Liver (tissue), 9 donors: Measurements from ENCODE around the gene RYR3. TPM values are rescaled to one million over a fixed set of nuclear protein-coding genes. Genes with fewer than 3 reads are reported as not detected.

Source experiments
- DNase-seq: peaks from one replicate; pipeline ENCODE4 v3.0.0-alpha.2; 2017; ENCODE audit warnings: low spot score
- H3K27ac ChIP-seq, 2 donors: one replicate each; pipeline ENCODE4 v1.7.0; 2013; ENCODE audit warnings: inconsistent platforms in 2 of 2, low read length in 2 of 2, control low read depth in 1 of 2, low read depth in 1 of 2, mild to moderate bottlenecking in 1 of 2
- H3K27me3 ChIP-seq, 4 donors: one replicate each; pipeline versions ENCODE4 v1.6.1 to v1.7.0; 2013; ENCODE audit warnings: low read length in 3 of 4, inconsistent platforms in 1 of 4, mild to moderate bottlenecking in 1 of 4, moderate library complexity in 1 of 4; ENCODE audit not compliant: control insufficient read depth in 4 of 4, insufficient read depth in 4 of 4
- H3K36me3 ChIP-seq, 4 donors: one replicate each; pipeline versions ENCODE4 v1.6.1 to v1.7.0; 2013; ENCODE audit warnings: low read length in 3 of 4, mild to moderate bottlenecking in 3 of 4, low read depth in 1 of 4, moderate library complexity in 1 of 4; ENCODE audit not compliant: control insufficient read depth in 4 of 4, insufficient read depth in 3 of 4
- H3K4me1 ChIP-seq, 4 donors: one replicate each; pipeline versions ENCODE4 v1.6.1 to v1.7.0; 2013; ENCODE audit warnings: low read length in 3 of 4, mild to moderate bottlenecking in 3 of 4, moderate library complexity in 1 of 4; ENCODE audit not compliant: control insufficient read depth in 4 of 4, insufficient read depth in 4 of 4
- H3K4me3 ChIP-seq, 3 donors: one replicate each; pipeline versions ENCODE4 v1.6.1 to v1.7.0; 2013; ENCODE audit warnings: low read length in 3 of 3, control low read depth in 1 of 3, low read depth in 1 of 3, mild to moderate bottlenecking in 1 of 3
- H3K9ac ChIP-seq, 2 donors: one replicate each; pipeline ENCODE4 v1.7.0; 2013; ENCODE audit warnings: low read length in 2 of 2, mild to moderate bottlenecking in 2 of 2, moderate library complexity in 2 of 2, control low read depth in 1 of 2, low read depth in 1 of 2
- H3K9me3 ChIP-seq, 4 donors: one replicate each; pipeline versions ENCODE4 v1.6.1 to v1.7.0; 2013; ENCODE audit warnings: low read length in 3 of 4; ENCODE audit not compliant: control insufficient read depth in 4 of 4
- ATF3 ChIP-seq: IDR thresholded peaks from 2 replicates; pipeline ENCODE4 v1.6.1; 2016; ENCODE audit warnings: antibody characterized with exemption
- CTCF ChIP-seq: fragments of 150-350 bp; IDR thresholded peaks from 2 replicates; pipeline ENCODE4 v1.5.1; 2017; ENCODE audit warnings: improper control_type of control experiment, low read depth, low read length; ENCODE audit not compliant: missing input control
- EGR1 ChIP-seq, 2 donors: IDR thresholded peaks; 2 replicates each; pipeline ENCODE4 v1.6.1; 2016 to 2018; ENCODE audit warnings: antibody characterized with exemption in 2 of 2, low read depth in 2 of 2
- FOXA1 ChIP-seq: IDR thresholded peaks from 2 replicates; pipeline ENCODE4 v1.6.1; 2016; ENCODE audit warnings: antibody characterized with exemption
- FOXA2 ChIP-seq: IDR thresholded peaks from 2 replicates; pipeline ENCODE4 v1.6.1; 2016; ENCODE audit warnings: antibody characterized with exemption
- GABPA ChIP-seq, 2 donors: IDR thresholded peaks in 1 of 2; conservative IDR thresholded peaks in 1 of 2; 2 replicates each; pipeline ENCODE4 v1.6.1; 2016; ENCODE audit warnings: antibody characterized with exemption in 2 of 2, mild to moderate bottlenecking in 1 of 2, moderate library complexity in 1 of 2
- HNF4A ChIP-seq, 2 donors: conservative IDR thresholded peaks; 2 replicates each; pipeline ENCODE4 v1.6.1; 2016; ENCODE audit warnings: antibody characterized with exemption in 2 of 2, mild to moderate bottlenecking in 2 of 2
- HNF4G ChIP-seq: IDR thresholded peaks from 2 replicates; pipeline ENCODE4 v1.6.1; 2016; ENCODE audit warnings: antibody characterized with exemption
- JUND ChIP-seq, 2 donors: IDR thresholded peaks; 2 replicates each; pipeline ENCODE4 v1.6.1; 2016; ENCODE audit warnings: antibody characterized with exemption in 2 of 2
- MAX ChIP-seq: IDR thresholded peaks from 2 replicates; pipeline ENCODE4 v1.6.1; 2016; ENCODE audit warnings: antibody characterized with exemption
- NR2F2 ChIP-seq: IDR thresholded peaks from 2 replicates; pipeline ENCODE4 v1.6.1; 2016; ENCODE audit warnings: antibody characterized with exemption
- REST ChIP-seq: IDR thresholded peaks from 2 replicates; pipeline ENCODE4 v1.6.1; 2016; ENCODE audit warnings: antibody characterized with exemption, mild to moderate bottlenecking
- RXRA ChIP-seq, 2 donors: IDR thresholded peaks; 2 replicates each; pipeline ENCODE4 v1.6.1; 2017 to 2018; ENCODE audit warnings: antibody characterized with exemption in 2 of 2, mild to moderate bottlenecking in 1 of 2
- SP1 ChIP-seq: IDR thresholded peaks from 2 replicates; pipeline ENCODE4 v1.6.1; 2018; ENCODE audit warnings: antibody characterized with exemption, mild to moderate bottlenecking
- ZBTB33 ChIP-seq: IDR thresholded peaks from 2 replicates; pipeline ENCODE4 v1.6.1; 2016; ENCODE audit warnings: antibody characterized with exemption
- WGBS: extraction: QIAGEN DNeasy Blood & Tissue Kit; methylation state at CpG from one replicate; pipeline ENCODE4 v1.1.7; 2013; 5-methylcytosine and 5-hydroxymethylcytosine counted together
- polyA plus RNA-seq, 2 donors: library from polyadenylated mRNA; stranded (reverse) in 1 of 2; unstranded in 1 of 2; fragments of 200-250 nt in 1 of 2; fragments of >200 nt in 1 of 2; fragmentation: Nextera tagmentation in 1 of 2; extraction: Ambion mirVana in 1 of 2; gene quantifications; one replicate each; pipeline versions ENCODE4 v1.2.1 to v1.2.3, GENCODE V29; 2013 to 2015
- total RNA-seq, 2 donors: library from RNA; depleted of rRNA; stranded (reverse); fragments of >200 nt; gene quantifications; one replicate each; pipeline ENCODE4 v1.2.3, GENCODE V29; 2014
- donor health status: healthy.
- donor health status: healthy.
- donor health status: healthy.
- donor health status: healthy.
- donor health status: healthy.

The RYR3 gene
- total and polyA plus RNA-seq, 4 donors: 0.01 to 1.1 (median 0.22) TPM

- 73% methylated on average over 5 of the region's 5 CpGs for WGBS
- no peaks in the 10 kb centered on the region for H3K4me1 ChIP-seq
- H3K36me3 ChIP-seq: no peaks in the 10 kb centered on the region
- H3K9me3 ChIP-seq: no peaks in the 10 kb centered on the region
- peaks cover 0 to 8% (median 0%) of the 10 kb centered on the region in 4 donors for H3K27me3 ChIP-seq
- no peak overlapping the region for H3K9ac ChIP-seq
- no peak for DNase-seq
- H3K27ac ChIP-seq: no peak overlapping the region
- no peak for TF ChIP-seq HNF4A (conservative IDR thresholded peaks at IDR 0.05)
- TF ChIP-seq SP1: no peak
- no peak for TF ChIP-seq CTCF
- no peak for TF ChIP-seq ATF3
- no peak for TF ChIP-seq GABPA (IDR thresholded peaks at IDR 0.05 in 1 of 2, conservative IDR thresholded peaks at IDR 0.05 in 1 of 2)
- no peak for TF ChIP-seq FOXA1
- TF ChIP-seq JUND (IDR thresholded peaks at IDR 0.05): no peak
- no peak overlapping the region for H3K4me3 ChIP-seq
Measured at GRCh38 chr15:33618350-33618749, 307.6 kb downstream of the RYR3 start.

- H3K36me3 ChIP-seq: no peaks in the 10 kb centered on the region
- TF ChIP-seq FOXA2: no peak
- TF ChIP-seq RXRA (IDR thresholded peaks at IDR 0.05): no peak
- no peak for TF ChIP-seq HNF4A (conservative IDR thresholded peaks at IDR 0.05)
- no peak for TF ChIP-seq SP1
- no peak for TF ChIP-seq ZBTB33
- no peak for TF ChIP-seq REST
- TF ChIP-seq EGR1 (IDR thresholded peaks at IDR 0.05; ENCODE audit: low read depth in 2 of 2): no peak
- TF ChIP-seq CTCF: no peak
- TF ChIP-seq MAX: no peak
- no peak for TF ChIP-seq NR2F2
- no peak for TF ChIP-seq HNF4G
Measured at GRCh38 chr15:33621141-33621540, 310.4 kb downstream of the RYR3 start.

More at GRCh38 chr15:33621141-33621540, 310.4 kb downstream of the RYR3 start:
- DNase-seq: no peak
- H3K27ac ChIP-seq: no peak overlapping the region
- no peaks in the 10 kb centered on the region for H3K9me3 ChIP-seq
- no peak overlapping the region for H3K4me3 ChIP-seq
- no peaks in the 10 kb centered on the region for H3K4me1 ChIP-seq
- no peaks in the 10 kb centered on the region for H3K27me3 ChIP-seq
- no peak overlapping the region for H3K9ac ChIP-seq
